IPS-11a (cell line): Measurements from ENCODE around the gene CRISPLD2.
"Not testable (repeated sequence)": the region's sequence is repeated elsewhere in the genome, so short reads cannot be mapped to it uniquely, and the experiment has no call there.

Experiments used
- H3K4me3 ChIP-seq: one replicate; pipeline ENCODE4 v1.5.1; 2013; ENCODE audit warnings: low read depth, low read length, control low read depth

Gene CRISPLD2

GRCh38 chr16:84855435-84856202, 35.8 kb downstream of the CRISPLD2 start:
- not testable (repeated sequence) for H3K4me3 ChIP-seq

GRCh38 chr16:84856203-84856581, 36.4 kb downstream of the CRISPLD2 start:
- not testable (repeated sequence) for H3K4me3 ChIP-seq

GRCh38 chr16:84856811-84857210, 37.0 kb downstream of the CRISPLD2 start:
- not testable (repeated sequence) for H3K4me3 ChIP-seq

GRCh38 chr16:84859681-84860080, 39.9 kb downstream of the CRISPLD2 start:
- H3K4me3 ChIP-seq: no peak overlapping the region

GRCh38 chr16:84860383-84860782, 40.6 kb downstream of the CRISPLD2 start:
- H3K4me3 ChIP-seq: no peak overlapping the region

- no peak overlapping the region for H3K4me3 ChIP-seq
Observed at GRCh38 chr16:84861671-84862070, 41.9 kb downstream of the CRISPLD2 start.

GRCh38 chr16:84862804-84863480, 43.2 kb downstream of the CRISPLD2 start:
- no peak overlapping the region for H3K4me3 ChIP-seq

- no peak overlapping the region for H3K4me3 ChIP-seq
Observed at GRCh38 chr16:84863481-84863814, 43.7 kb downstream of the CRISPLD2 start.

GRCh38 chr16:84864326-84864955, 44.7 kb downstream of the CRISPLD2 start:
- no peak overlapping the region for H3K4me3 ChIP-seq

- no peak overlapping the region for H3K4me3 ChIP-seq
Observed at GRCh38 chr16:84867696-84868095, 47.9 kb downstream of the CRISPLD2 start.

GRCh38 chr16:84868328-84868727, 48.5 kb downstream of the CRISPLD2 start:
- no peak overlapping the region for H3K4me3 ChIP-seq

- H3K4me3 ChIP-seq: no peak overlapping the region
Observed at GRCh38 chr16:84868829-84869472, 49.2 kb downstream of the CRISPLD2 start.

- no peak overlapping the region for H3K4me3 ChIP-seq
Observed at GRCh38 chr16:84869473-84869845, 49.7 kb downstream of the CRISPLD2 start.

GRCh38 chr16:84872971-84873370, 53.2 kb downstream of the CRISPLD2 start:
- not testable (repeated sequence) for H3K4me3 ChIP-seq

GRCh38 chr16:84874004-84874435, 54.2 kb downstream of the CRISPLD2 start:
- H3K4me3 ChIP-seq: no peak overlapping the region

GRCh38 chr16:84874553-84874952, 54.8 kb downstream of the CRISPLD2 start:
- H3K4me3 ChIP-seq: no peak overlapping the region

GRCh38 chr16:84874983-84875382, 55.2 kb downstream of the CRISPLD2 start:
- H3K4me3 ChIP-seq: no peak overlapping the region

- H3K4me3 ChIP-seq: no peak overlapping the region
Observed at GRCh38 chr16:84875846-84876245, 56.1 kb downstream of the CRISPLD2 start.

- H3K4me3 ChIP-seq: no peak overlapping the region
Observed at GRCh38 chr16:84876873-84877606, 57.3 kb downstream of the CRISPLD2 start.

- H3K4me3 ChIP-seq: no peak overlapping the region
Observed at GRCh38 chr16:84878770-84879169, 59.0 kb downstream of the CRISPLD2 start.
